Osteocyte (in vitro differentiated cells): Measurements from ENCODE around the gene SUPT4H1. TPM values are rescaled to one million over a fixed set of nuclear protein-coding genes. Genes with fewer than 3 reads are reported as not detected.

ENCODE experiments used
- DNase-seq: peaks from one replicate; pipeline ENCODE4 v3.0.0; 2021; ENCODE audit warnings: mixed read lengths; ENCODE audit not compliant: unreplicated experiment; ENCODE audit errors: extremely low spot score
- H3K27ac Mint-ChIP-seq: one replicate; pipeline ENCODE4 v1.8.0; 2021; ENCODE audit warnings: mild to moderate bottlenecking, mixed read lengths; ENCODE audit not compliant: unreplicated experiment
- H3K27me3 Mint-ChIP-seq: one replicate; pipeline ENCODE4 v1.8.0; 2021; ENCODE audit warnings: mixed read lengths; ENCODE audit not compliant: unreplicated experiment
- H3K36me3 Mint-ChIP-seq: one replicate; pipeline ENCODE4 v1.8.0; 2021; ENCODE audit warnings: mixed read lengths; ENCODE audit not compliant: unreplicated experiment
- H3K4me1 Mint-ChIP-seq: one replicate; pipeline ENCODE4 v1.8.0; 2021; ENCODE audit warnings: mixed read lengths; ENCODE audit not compliant: unreplicated experiment
- H3K4me3 Mint-ChIP-seq: one replicate; pipeline ENCODE4 v1.8.0; 2021; ENCODE audit warnings: mild to moderate bottlenecking, moderate library complexity, mixed read lengths; ENCODE audit not compliant: unreplicated experiment
- H3K9me3 Mint-ChIP-seq: one replicate; pipeline ENCODE4 v1.8.0; 2021; ENCODE audit warnings: mixed read lengths; ENCODE audit not compliant: unreplicated experiment
- total RNA-seq: library from RNA; stranded (reverse); gene quantifications from 2 replicates; pipeline ENCODE4 v1.2.1, GENCODE V29; 2021
- TF ChIP-seq, protein P1 (sequence below): fragments of 200-600 bp; sonication (generic); IDR thresholded peaks from 2 replicates; pipeline ENCODE4 v1.5.0; 2021; ENCODE audit warnings: antibody characterized with exemption, mild to moderate bottlenecking, moderate library complexity

SUPT4H1 gene
- total RNA-seq, 1 donor from 2014 or later, result 77.0 TPM

DNA sequence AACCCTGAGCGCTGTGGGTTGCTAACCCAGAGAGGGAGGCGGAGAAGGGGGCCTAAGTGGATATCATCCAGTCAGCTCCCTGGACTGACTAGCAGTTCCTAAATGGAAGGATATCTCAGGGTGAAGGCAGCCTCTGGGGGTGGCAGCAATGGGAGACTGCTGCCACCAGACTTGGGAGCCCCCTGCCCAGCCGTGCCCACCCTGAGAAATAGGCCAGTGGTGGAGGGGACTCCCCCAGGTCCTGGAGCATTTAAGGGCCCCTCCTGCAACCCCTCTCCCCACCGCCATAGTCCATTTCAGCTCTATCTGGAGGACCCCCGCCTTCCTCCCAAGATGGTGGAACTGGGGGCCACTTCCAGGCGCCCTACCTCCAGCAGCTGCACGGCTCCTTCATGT is 31.8 kb downstream of the SUPT4H1 start:
- no peaks in the 10 kb centered on the region for H3K36me3 Mint-ChIP-seq
- no peaks in the 10 kb centered on the region for H3K9me3 Mint-ChIP-seq
- H3K27ac Mint-ChIP-seq, result no peak overlapping the region
- no peaks in the 10 kb centered on the region for H3K4me1 Mint-ChIP-seq
- peaks cover 3% of the 10 kb centered on the region for H3K27me3 Mint-ChIP-seq
- H3K4me3 Mint-ChIP-seq, result no peak overlapping the region
- TF ChIP-seq, protein P1, sequence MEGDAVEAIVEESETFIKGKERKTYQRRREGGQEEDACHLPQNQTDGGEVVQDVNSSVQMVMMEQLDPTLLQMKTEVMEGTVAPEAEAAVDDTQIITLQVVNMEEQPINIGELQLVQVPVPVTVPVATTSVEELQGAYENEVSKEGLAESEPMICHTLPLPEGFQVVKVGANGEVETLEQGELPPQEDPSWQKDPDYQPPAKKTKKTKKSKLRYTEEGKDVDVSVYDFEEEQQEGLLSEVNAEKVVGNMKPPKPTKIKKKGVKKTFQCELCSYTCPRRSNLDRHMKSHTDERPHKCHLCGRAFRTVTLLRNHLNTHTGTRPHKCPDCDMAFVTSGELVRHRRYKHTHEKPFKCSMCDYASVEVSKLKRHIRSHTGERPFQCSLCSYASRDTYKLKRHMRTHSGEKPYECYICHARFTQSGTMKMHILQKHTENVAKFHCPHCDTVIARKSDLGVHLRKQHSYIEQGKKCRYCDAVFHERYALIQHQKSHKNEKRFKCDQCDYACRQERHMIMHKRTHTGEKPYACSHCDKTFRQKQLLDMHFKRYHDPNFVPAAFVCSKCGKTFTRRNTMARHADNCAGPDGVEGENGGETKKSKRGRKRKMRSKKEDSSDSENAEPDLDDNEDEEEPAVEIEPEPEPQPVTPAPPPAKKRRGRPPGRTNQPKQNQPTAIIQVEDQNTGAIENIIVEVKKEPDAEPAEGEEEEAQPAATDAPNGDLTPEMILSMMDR, result no peak
- no peak for DNase-seq

DNA sequence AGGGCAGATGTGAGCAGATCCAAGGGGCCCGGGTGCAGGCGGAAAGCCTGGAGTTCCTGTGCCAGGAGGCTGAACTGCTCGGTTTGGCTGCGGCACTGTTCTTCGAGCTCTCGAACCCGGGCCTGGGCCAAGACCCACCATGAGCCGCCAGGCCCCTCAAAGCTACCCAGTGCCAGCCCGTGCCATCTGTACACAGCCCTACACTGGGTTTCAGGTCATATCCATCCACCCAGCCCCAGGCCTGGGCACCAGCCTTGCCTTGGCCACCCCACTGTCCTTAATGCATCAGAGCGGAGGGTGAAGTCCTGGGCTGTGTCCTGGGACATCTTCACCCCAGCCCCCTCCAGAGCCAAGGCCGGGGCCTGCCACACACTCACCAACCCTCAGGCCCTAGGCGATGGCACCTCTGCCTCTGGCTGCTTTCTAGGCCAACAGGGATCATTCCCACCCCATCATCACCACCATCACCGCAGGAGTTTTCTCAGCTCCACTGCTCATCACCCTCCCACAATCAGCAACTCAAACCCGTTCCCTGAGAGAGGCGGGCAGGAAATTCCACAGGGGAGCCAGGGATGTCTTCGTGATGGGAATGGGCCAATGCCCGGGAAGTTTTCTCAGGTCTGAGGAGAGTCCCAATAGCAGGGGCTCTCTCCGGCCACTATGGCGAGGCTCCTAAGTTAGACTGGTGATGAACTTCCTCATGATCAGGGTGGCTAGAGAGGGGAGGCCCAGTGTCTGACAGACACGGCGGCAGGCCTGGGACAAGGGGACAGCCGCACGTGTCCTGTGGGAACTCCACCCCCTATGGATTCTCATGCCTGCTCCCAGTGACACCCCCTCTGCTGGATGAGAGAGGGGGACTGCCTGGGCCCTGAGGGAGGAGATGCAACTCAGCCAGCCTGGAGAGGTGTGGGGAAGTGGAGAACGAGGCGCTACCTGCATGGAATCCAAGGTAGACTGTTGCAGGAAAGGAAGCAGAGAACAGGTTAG is 32.5 kb downstream of the SUPT4H1 start:
- peaks cover 3% of the 10 kb centered on the region for H3K27me3 Mint-ChIP-seq
- H3K9me3 Mint-ChIP-seq, result no peaks in the 10 kb centered on the region
- DNase-seq, result no peak
- TF ChIP-seq, protein P1, result no peak
- H3K36me3 Mint-ChIP-seq, result no peaks in the 10 kb centered on the region
- no peaks in the 10 kb centered on the region for H3K4me1 Mint-ChIP-seq
- H3K4me3 Mint-ChIP-seq, result no peak overlapping the region
- no peak overlapping the region for H3K27ac Mint-ChIP-seq

DNA sequence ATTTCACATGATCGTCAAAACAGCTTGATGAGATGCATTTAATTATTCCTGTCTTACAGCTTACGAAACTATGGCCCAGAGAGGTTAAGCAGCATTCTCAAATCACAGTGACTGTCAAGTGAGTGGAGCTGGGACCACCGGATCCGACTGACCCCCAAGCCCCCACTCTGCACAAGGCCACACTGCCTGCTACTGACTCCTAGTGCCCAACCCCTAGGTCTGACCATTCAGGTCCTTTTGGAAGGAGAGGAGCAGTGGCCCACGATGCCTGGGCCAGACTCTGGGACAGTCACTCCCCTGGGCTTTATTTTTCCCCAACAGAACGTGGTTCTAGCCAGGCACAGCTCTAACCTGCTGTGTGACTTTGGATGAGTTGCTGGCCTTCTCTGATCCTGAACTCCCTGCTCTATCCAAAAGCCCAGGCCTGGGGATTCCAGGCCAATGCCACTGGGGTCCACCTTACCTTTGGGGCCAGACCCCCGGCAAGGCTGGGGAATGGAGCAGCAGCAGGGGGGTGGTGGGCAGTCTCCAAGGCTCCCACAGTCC is 33.3 kb downstream of the SUPT4H1 start:
- H3K9me3 Mint-ChIP-seq, result no peaks in the 10 kb centered on the region
- no peak overlapping the region for H3K27ac Mint-ChIP-seq
- DNase-seq, result no peak
- no peaks in the 10 kb centered on the region for H3K36me3 Mint-ChIP-seq
- H3K4me3 Mint-ChIP-seq, result no peak overlapping the region
- peaks cover 3% of the 10 kb centered on the region for H3K27me3 Mint-ChIP-seq
- H3K4me1 Mint-ChIP-seq, result no peaks in the 10 kb centered on the region
- TF ChIP-seq, protein P1, result no peak

DNA sequence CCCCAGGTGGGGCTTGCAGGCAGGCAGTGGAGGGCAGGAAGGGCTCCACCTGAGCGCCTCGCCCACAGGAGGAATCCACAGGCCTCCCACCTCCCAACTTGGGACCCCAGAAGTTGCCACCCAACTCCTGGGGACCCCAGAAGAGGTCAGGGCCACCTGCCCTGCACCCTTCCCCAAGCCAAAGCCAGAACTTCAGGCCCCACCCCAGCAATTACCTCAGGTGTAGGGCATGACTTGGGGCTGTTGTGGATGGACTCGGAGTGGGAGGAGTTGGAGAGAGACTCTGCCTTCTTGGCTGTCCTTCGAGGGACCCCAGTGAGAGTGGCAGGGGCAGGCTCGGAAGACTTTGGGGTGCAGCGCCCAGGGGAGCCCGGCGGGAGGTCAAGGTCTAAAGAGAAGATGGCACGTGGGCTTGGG is 33.9 kb downstream of the SUPT4H1 start:
- TF ChIP-seq, protein P1, result no peak
- Mint-ChIP-seq H3K9me3 (no peaks in the 10 kb centered on the region), H3K4me1 (no peaks in the 10 kb centered on the region), H3K27me3 (peaks cover 8% of the 10 kb centered on the region), H3K36me3 (no peaks in the 10 kb centered on the region), H3K27ac (no peak overlapping the region), H3K4me3 (no peak overlapping the region)
- no peak for DNase-seq

DNA sequence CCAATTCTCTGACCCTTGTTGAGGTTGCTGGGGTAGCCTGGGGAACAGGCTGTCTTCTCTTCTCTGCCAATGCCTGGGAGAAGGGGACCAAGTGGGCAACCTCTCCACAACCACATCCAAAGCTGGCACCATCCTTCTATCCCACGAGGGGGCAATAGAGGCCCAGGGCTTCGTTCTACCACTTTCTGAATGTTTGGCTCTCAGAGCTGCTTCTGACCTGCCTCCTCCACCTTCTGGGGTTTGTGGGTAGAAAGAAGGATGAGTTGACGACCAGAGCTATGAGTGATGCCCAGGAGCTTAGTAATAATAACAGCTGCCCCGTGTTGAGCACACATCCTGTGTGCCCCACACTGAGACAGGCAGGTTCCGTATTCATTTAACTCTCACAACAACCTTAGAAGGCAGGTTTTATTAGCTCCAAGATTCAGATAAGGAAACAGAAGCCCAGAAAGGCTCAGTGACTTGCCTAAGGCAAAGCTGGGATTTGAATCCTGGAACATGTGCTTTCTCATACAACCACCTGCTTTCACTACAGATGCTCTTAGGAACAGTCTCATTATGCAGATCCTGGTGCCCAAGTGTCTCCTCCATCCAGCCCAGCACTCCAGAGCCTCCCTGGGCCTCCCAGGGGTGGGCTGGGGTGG is 34.5 kb downstream of the SUPT4H1 start:
- no peak overlapping the region for H3K27ac Mint-ChIP-seq
- H3K27me3 Mint-ChIP-seq, result peaks cover 10% of the 10 kb centered on the region
- no peaks in the 10 kb centered on the region for H3K4me1 Mint-ChIP-seq
- TF ChIP-seq, protein P1, result peak; percentile 67
- no peaks in the 10 kb centered on the region for H3K9me3 Mint-ChIP-seq
- H3K4me3 Mint-ChIP-seq, result no peak overlapping the region
- no peaks in the 10 kb centered on the region for H3K36me3 Mint-ChIP-seq
- no peak for DNase-seq
